Measurements from ENCODE around the gene PLPPR1. TPM values are rescaled to one million over a fixed set of nuclear protein-coding genes. Genes with fewer than 3 reads are reported as not detected.

PLPPR1 gene
- total and polyA plus RNA-seq, 8 donors: 0.30 to 3.1 (median 0.55) TPM; not detected in 1

- FAIRE-seq: no peak
- no peaks in the 10 kb centered on the region for H3K9me3 ChIP-seq
- intact Hi-C loops (cut with DNase I): no loop called here
- no peaks in the 10 kb centered on the region for H3K36me3 ChIP-seq
- no peak overlapping the region for H3K27ac ChIP-seq
- no peak for TF ChIP-seq CTCF (IDR thresholded peaks at IDR 0.05)
- 44% methylated on average over 8 of the region's 8 CpGs for WGBS, 2 donors
- no peak for ATAC-seq
- no peak for DNase-seq
- H3K27me3 ChIP-seq: no peaks in the 10 kb centered on the region
- H3K4me3 ChIP-seq: no peak overlapping the region
- no peaks in the 10 kb centered on the region for H3K4me1 ChIP-seq
Observed at GRCh38 chr9:101054657-101055056, 26.1 kb downstream of the PLPPR1 start.

DNA sequence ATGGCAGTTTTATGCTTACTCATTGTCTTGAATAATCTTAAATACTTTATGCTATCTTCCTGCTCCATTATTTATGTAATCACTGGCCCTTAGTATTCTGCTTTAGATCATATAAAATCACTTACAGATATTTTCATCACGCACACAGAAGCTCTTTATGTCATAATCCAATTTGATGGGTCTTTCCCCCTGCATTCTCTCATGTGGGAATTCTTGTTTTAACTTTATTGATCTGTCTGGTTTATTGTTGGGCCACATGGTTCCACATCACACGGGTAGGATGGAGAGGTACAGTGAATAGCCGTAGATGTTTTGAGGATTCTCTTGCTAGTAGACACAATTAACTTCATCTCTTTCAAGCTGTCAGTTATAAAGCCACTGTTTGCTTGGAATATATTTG is 27.0 kb downstream of the PLPPR1 start:
- intact Hi-C loops (cut with DNase I): no loop called here
- no peaks in the 10 kb centered on the region for H3K36me3 ChIP-seq
- no peaks in the 10 kb centered on the region for H3K4me1 ChIP-seq
- 46 to 55% methylated on average over 3 of the region's 3 CpGs for WGBS, 2 donors
- no peaks in the 10 kb centered on the region for H3K27me3 ChIP-seq
- ATAC-seq (no peak), DNase-seq (no peak), FAIRE-seq (no peak)
- TF ChIP-seq CTCF (IDR thresholded peaks at IDR 0.05): no peak
- no peak overlapping the region for H3K4me3 ChIP-seq
- no peak overlapping the region for H3K27ac ChIP-seq
- no peaks in the 10 kb centered on the region for H3K9me3 ChIP-seq

- DNase-seq (no peak), ATAC-seq (no peak), FAIRE-seq (no peak)
- Histone ChIP-seq H3K4me3 (no peak overlapping the region), H3K9me3 (no peaks in the 10 kb centered on the region), H3K36me3 (no peaks in the 10 kb centered on the region), H3K27ac (no peak overlapping the region), H3K4me1 (no peaks in the 10 kb centered on the region), H3K27me3 (no peaks in the 10 kb centered on the region)
- WGBS, 2 donors: 39 to 61% methylated on average over 1 of the region's 1 CpG
- intact Hi-C loops (cut with DNase I): no loop called here
- TF ChIP-seq CTCF (IDR thresholded peaks at IDR 0.05): no peak
Observed at GRCh38 chr9:101062686-101063085, 34.2 kb downstream of the PLPPR1 start.

GRCh38 chr9:101063192-101063591 is 34.7 kb downstream of the PLPPR1 start:
- Histone ChIP-seq H3K4me3 (no peak overlapping the region), H3K36me3 (no peaks in the 10 kb centered on the region), H3K27ac (no peak overlapping the region), H3K9me3 (no peaks in the 10 kb centered on the region), H3K4me1 (no peaks in the 10 kb centered on the region), H3K27me3 (no peaks in the 10 kb centered on the region)
- intact Hi-C loops (cut with DNase I): no loop called here
- DNase-seq (no peak), FAIRE-seq (no peak), ATAC-seq (no peak)
- 42 to 67% methylated on average over 2 of the region's 2 CpGs for WGBS, 2 donors
- TF ChIP-seq CTCF (IDR thresholded peaks at IDR 0.05): no peak

DNA sequence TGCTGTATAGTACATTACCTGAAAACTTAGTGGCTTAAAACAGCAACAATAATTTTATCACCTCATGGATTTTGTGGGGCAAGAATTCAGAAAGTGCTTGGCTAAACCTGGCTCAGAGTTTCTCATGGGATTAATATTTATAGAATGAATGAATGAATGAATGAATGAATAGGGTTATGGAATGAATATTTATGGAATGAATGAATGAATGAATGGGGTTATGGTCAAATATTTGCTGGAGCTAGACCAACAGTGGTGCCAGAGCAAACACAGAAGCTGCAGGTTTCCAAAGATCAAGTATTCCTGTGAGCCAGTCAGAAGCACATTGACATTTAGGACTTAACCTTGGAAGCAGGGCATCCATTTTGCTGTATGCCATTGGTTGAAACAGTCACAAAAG is 35.7 kb downstream of the PLPPR1 start:
- H3K4me1 ChIP-seq: no peaks in the 10 kb centered on the region
- DNase-seq (no peak), ATAC-seq (no peak), FAIRE-seq (no peak)
- no peaks in the 10 kb centered on the region for H3K9me3 ChIP-seq
- no peaks in the 10 kb centered on the region for H3K36me3 ChIP-seq
- no peak overlapping the region for H3K4me3 ChIP-seq
- no peak for TF ChIP-seq CTCF (IDR thresholded peaks at IDR 0.05)
- H3K27me3 ChIP-seq: no peaks in the 10 kb centered on the region
- intact Hi-C loops (cut with DNase I): no loop called here
- H3K27ac ChIP-seq: no peak overlapping the region

All from pancreas (tissue), 10 donors.